MM.1S (cell line): ENCODE results near the gene BAAT.

Experiments
- DNase-seq: peaks from one replicate; pipeline ENCODE4 v3.0.0-alpha.2; 2015
- H2AFZ ChIP-seq: fragments of 300-600 bp; sonication (generic); 2 replicates; pipeline ENCODE4 v1.6.0; 2016; ENCODE audit warnings: antibody characterized with exemption, low read length
- H3F3A ChIP-seq: fragments of 300-600 bp; sonication (generic); 2 replicates; pipeline ENCODE4 v1.6.1; 2016; ENCODE audit warnings: mild to moderate bottlenecking, antibody characterized with exemption, low read length, moderate library complexity, mixed read lengths; ENCODE audit not compliant: insufficient read depth
- H3K27ac ChIP-seq: fragments of 300-600 bp; sonication (generic); 2 replicates; pipeline ENCODE4 v1.5.1; 2016; ENCODE audit warnings: mild to moderate bottlenecking, low read length
- H3K27me3 ChIP-seq: fragments of 300-600 bp; sonication (generic); replicated peaks from 2 replicates; pipeline ENCODE4 v1.6.0; 2016; ENCODE audit warnings: low read length; ENCODE audit not compliant: insufficient read depth
- H3K36me3 ChIP-seq: fragments of 300-600 bp; sonication (generic); replicated peaks from 2 replicates; pipeline ENCODE4 v1.6.1; 2016; ENCODE audit warnings: mild to moderate bottlenecking, low read length, mixed read lengths; ENCODE audit not compliant: insufficient read depth
- H3K4me1 ChIP-seq: fragments of 300-600 bp; sonication (generic); 2 replicates; pipeline ENCODE4 v1.6.1; 2016; ENCODE audit warnings: low read length, mixed read lengths
- H3K4me2 ChIP-seq: fragments of 300-600 bp; sonication (generic); 2 replicates; pipeline ENCODE4 v1.6.0; 2016; ENCODE audit warnings: low read depth, low read length
- H3K4me3 ChIP-seq: fragments of 300-600 bp; sonication (generic); 2 replicates; pipeline ENCODE4 v1.5.1; 2016; ENCODE audit warnings: low read length, mixed read lengths
- H3K79me2 ChIP-seq: fragments of 300-600 bp; sonication (generic); 2 replicates; pipeline ENCODE4 v1.6.1; 2016; ENCODE audit warnings: mixed run types, low read length, mixed read lengths
- H3K9ac ChIP-seq: fragments of 300-600 bp; sonication (generic); 2 replicates; pipeline ENCODE4 v1.6.1; 2016; ENCODE audit warnings: low read length, mixed read lengths
- H3K9me2 ChIP-seq: fragments of 300-600 bp; sonication (generic); replicated peaks from 2 replicates; pipeline ENCODE4 v1.6.1; 2016; ENCODE audit warnings: mild to moderate bottlenecking, low read length, mixed read lengths; ENCODE audit not compliant: insufficient read depth
- H3K9me3 ChIP-seq: fragments of 300-600 bp; sonication (generic); replicated peaks from 2 replicates; pipeline ENCODE4 v1.6.1; 2016; ENCODE audit warnings: mild to moderate bottlenecking, low read length, mixed read lengths; ENCODE audit not compliant: insufficient read depth
- H4K20me1 ChIP-seq: fragments of 300-600 bp; sonication (generic); 2 replicates; pipeline ENCODE4 v1.6.1; 2016; ENCODE audit warnings: mild to moderate bottlenecking, low read length, moderate library complexity, mixed read lengths; ENCODE audit not compliant: insufficient read depth
- EZH2 ChIP-seq: fragments of 300-600 bp; sonication (generic); optimal IDR thresholded peaks from 2 replicates; pipeline ENCODE3; 2017; ENCODE audit warnings: low read depth, mild to moderate bottlenecking, antibody characterized with exemption, low read length, mixed read lengths
- EZH2phosphoT487 ChIP-seq: fragments of 300-600 bp; sonication (generic); IDR thresholded peaks from 2 replicates; pipeline ENCODE4 v1.6.1; 2018; ENCODE audit warnings: antibody characterized with exemption, low read length
- TF ChIP-seq, protein P1 (sequence below): fragments of 300-600 bp; sonication (generic); IDR thresholded peaks from 2 replicates; pipeline ENCODE4 v1.5.1; 2016; ENCODE audit warnings: antibody characterized with exemption, low read length, mixed read lengths

The BAAT gene

DNA sequence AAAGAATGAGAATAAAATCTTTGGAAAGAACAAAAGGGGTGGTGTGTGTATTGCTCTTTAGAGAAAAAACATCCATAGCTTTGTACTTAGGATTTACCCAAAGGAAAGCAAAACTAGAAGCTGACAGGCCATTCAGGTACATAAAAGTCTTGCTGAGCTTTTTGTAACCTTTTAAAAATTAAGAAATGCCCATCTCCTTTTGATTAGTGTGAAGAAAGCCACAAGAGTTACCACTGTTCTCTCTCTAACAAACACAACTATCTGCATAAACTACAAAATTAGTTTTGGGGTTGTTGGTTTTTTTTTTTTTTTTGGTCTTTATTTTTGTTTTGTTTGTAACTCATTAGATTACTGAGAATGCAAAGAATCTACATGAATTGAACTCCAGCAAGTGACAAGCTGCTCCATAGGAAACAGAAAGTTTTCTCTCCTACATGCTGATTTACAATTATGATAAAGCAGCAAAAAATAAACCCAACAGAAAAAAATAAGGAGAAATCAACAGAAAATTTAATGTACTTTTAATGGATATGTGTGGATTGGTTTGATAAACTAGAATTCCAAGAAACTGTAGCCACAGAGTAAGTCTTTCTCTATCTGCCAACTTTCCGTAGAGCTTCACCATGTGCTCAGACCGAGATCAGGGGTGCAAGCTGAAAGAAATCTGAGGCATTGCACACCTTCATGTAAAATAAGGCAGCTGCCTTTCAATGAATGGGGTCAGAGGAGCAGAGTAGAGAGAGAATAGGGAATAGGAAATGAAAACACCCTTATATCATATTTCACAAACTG is 12.3 kb downstream of the BAAT start:
- Histone ChIP-seq H3K27me3 (no peaks in the 10 kb centered on the region), H3K9ac (no peak overlapping the region), H3K4me2 (0 out of 2 replicates have a peak overlapping the region, but pooled peaks have one; percentile 8), H3K9me3 (no peaks in the 10 kb centered on the region), H3F3A (no peaks in the 10 kb centered on the region), H3K36me3 (no peaks in the 10 kb centered on the region), H2AFZ (no peak overlapping the region), H3K9me2 (no peaks in the 10 kb centered on the region), H3K79me2 (no peaks in the 10 kb centered on the region), H4K20me1 (no peaks in the 10 kb centered on the region), H3K27ac (no peak overlapping the region), H3K4me1 (no peaks in the 10 kb centered on the region), H3K4me3 (no peak overlapping the region)
- TF ChIP-seq, protein P1, sequence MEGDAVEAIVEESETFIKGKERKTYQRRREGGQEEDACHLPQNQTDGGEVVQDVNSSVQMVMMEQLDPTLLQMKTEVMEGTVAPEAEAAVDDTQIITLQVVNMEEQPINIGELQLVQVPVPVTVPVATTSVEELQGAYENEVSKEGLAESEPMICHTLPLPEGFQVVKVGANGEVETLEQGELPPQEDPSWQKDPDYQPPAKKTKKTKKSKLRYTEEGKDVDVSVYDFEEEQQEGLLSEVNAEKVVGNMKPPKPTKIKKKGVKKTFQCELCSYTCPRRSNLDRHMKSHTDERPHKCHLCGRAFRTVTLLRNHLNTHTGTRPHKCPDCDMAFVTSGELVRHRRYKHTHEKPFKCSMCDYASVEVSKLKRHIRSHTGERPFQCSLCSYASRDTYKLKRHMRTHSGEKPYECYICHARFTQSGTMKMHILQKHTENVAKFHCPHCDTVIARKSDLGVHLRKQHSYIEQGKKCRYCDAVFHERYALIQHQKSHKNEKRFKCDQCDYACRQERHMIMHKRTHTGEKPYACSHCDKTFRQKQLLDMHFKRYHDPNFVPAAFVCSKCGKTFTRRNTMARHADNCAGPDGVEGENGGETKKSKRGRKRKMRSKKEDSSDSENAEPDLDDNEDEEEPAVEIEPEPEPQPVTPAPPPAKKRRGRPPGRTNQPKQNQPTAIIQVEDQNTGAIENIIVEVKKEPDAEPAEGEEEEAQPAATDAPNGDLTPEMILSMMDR = no peak
- TF ChIP-seq EZH2phosphoT487 (no peak), EZH2 (no peak)
- peak; percentile 7 for DNase-seq

DNA sequence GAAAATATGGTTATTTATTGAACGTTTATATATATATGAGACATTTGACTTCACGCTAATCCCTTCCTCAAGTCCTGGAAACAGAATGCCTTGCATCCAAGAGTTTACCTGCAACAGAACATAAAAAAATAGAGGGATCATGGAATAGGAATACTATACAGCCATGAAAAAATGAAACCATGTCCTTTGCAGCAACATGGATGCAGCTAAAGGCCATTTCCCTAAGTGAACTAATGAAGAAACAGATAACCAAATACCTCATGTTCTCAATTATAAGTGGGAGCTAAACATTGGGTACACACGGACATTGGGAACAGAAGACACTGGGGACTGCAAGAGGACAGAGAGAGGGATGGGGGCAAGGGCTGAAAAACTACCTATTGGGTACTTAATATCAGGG is 13.0 kb downstream of the BAAT start:
- H3K79me2 ChIP-seq = no peaks in the 10 kb centered on the region

DNA sequence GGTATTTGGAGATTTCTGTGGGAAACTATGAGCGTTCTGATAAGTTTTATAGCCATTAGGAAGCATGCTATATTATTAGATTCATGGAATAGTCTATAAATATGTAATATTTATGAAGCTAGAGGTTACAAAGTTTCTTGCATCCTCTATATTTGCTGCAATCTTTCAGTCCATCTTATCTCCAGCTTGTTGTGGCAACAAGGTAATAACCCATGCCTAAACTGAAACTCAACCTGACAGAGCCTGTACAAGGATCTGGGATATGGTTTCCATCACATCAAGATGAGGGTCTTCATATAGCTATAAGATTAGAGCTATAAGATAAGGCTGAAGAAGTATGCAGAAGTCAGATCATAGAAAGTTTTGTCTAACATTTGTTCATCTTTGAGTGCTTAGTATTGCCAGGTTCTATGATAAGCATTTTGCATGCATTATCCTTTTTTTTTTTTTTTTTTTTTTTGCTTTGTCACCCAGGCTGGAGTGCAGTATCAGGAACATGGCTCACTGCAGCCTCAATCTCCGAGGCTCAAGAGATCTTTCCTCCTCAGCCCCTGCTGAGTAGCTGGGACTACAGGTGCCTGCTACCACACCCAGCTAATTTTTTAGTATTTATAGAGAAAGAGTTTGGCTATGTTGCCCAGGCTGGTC is 14.8 kb downstream of the BAAT start:
- Histone ChIP-seq H3F3A (no peaks in the 10 kb centered on the region), H3K27ac (no peak overlapping the region), H3K4me3 (no peak overlapping the region), H4K20me1 (no peaks in the 10 kb centered on the region), H3K4me1 (no peaks in the 10 kb centered on the region), H3K36me3 (no peaks in the 10 kb centered on the region), H3K4me2 (no peak overlapping the region), H3K9me2 (no peaks in the 10 kb centered on the region), H2AFZ (no peak overlapping the region), H3K9ac (no peak overlapping the region), H3K27me3 (no peaks in the 10 kb centered on the region), H3K79me2 (no peaks in the 10 kb centered on the region), H3K9me3 (no peaks in the 10 kb centered on the region)
- DNase-seq = no peak
- TF ChIP-seq, protein P1 = no peak
- TF ChIP-seq EZH2 (no peak), EZH2phosphoT487 (no peak)

More for the DNA sequence above, 13.0 kb downstream of the BAAT start:
- Histone ChIP-seq H4K20me1 (no peaks in the 10 kb centered on the region), H2AFZ (no peak overlapping the region), H3K4me2 (no peak overlapping the region), H3F3A (no peaks in the 10 kb centered on the region), H3K9me2 (no peaks in the 10 kb centered on the region), H3K36me3 (no peaks in the 10 kb centered on the region), H3K9ac (no peak overlapping the region), H3K4me3 (no peak overlapping the region), H3K27me3 (no peaks in the 10 kb centered on the region), H3K27ac (no peak overlapping the region), H3K9me3 (no peaks in the 10 kb centered on the region), H3K4me1 (no peaks in the 10 kb centered on the region)
- no peak for DNase-seq
- TF ChIP-seq EZH2phosphoT487 (no peak), EZH2 (no peak)
- TF ChIP-seq, protein P1 = no peak
